HepG2 (cell line): ENCODE data around the gene ETFDH. TPM values are rescaled to one million over a fixed set of nuclear protein-coding genes. Genes with fewer than 3 reads are reported as not detected.

Experiments
- ATAC-seq: fragments of 200-7000 bp; cut with Tn5 transposase; 3 replicates; pipeline ENCODE4 v1.9.1; 2020; ENCODE audit warnings: mild to moderate bottlenecking, moderate library complexity
- BruUV-seq: library from RNA; stranded (reverse); fragments of 400-500 nt; replicated peaks from 2 replicates; lab custom pipeline; 2021; lab: Mats Ljungman, UMichigan
- CTCF ChIA-PET: fragments of 300-600 bp; formaldehyde crosslinking; extraction: SDS; loops from one replicate; lab custom pipeline; 2021; ENCODE audit warnings: low total read pairs, inconsistent platforms, low intra/inter-chr PET ratio; lab: Yijun Ruan, JAX
- POLR2A ChIA-PET: fragments of 350-600 bp; sonication (Branson Sonifier 250); formaldehyde crosslinking; loops from one replicate; lab custom pipeline; 2020; ENCODE audit warnings: antibody characterized with exemption, inconsistent platforms; lab: Yijun Ruan, JAX
- DNase-seq: peaks from one replicate; pipeline ENCODE4 v3.0.0-alpha.2; 2015; ENCODE audit warnings: low spot score
- FAIRE-seq: peaks from 3 replicates; lab custom pipeline; 2011; peaks lifted over from hg19 to GRCh38; lab: Jason Lieb, UNC
- H2AFZ ChIP-seq: one replicate; pipeline ENCODE4 v1.6.1; 2011; ENCODE audit warnings: low read length, inconsistent platforms
- H3K27ac ChIP-seq: fragments of 300-600 bp; 3 replicates; pipeline ENCODE4 v1.8.0; 2011; ENCODE audit warnings: mixed run types, mild to moderate bottlenecking, mixed read lengths, low read length, inconsistent platforms; ENCODE audit not compliant: insufficient read depth; ENCODE audit errors: extremely low read length
- H3K27me3 ChIP-seq, 2 experiments: fragments of 200-600 bp in 1 of 2; 2 replicates in 1 of 2; 3 replicates in 1 of 2; pipeline versions ENCODE4 v1.6.0 to v1.8.0; 2011; ENCODE audit warnings: low read length in 2 of 2, mild to moderate bottlenecking in 2 of 2, moderate library complexity in 2 of 2, inconsistent platforms in 1 of 2; ENCODE audit not compliant: insufficient read depth in 2 of 2, control insufficient read depth in 1 of 2
- H3K36me3 ChIP-seq, 2 experiments: fragments of 200-600 bp in 1 of 2; replicated peaks in 1 of 2; 2 replicates in 1 of 2; 3 replicates in 1 of 2; pipeline versions ENCODE4 v1.5.1 to v1.8.0; 2011; ENCODE audit warnings: low read length in 2 of 2, inconsistent platforms in 1 of 2; ENCODE audit not compliant: insufficient read depth in 2 of 2, control insufficient read depth in 1 of 2
- H3K4me1 ChIP-seq: 2 replicates; pipeline ENCODE4 v1.5.1; 2012; ENCODE audit warnings: low read length, inconsistent platforms; ENCODE audit not compliant: insufficient read depth
- H3K4me2 ChIP-seq: 2 replicates; pipeline ENCODE4 v1.6.0; 2011; ENCODE audit warnings: low read depth, low read length, inconsistent platforms
- H3K4me3 ChIP-seq, 3 experiments: fragments of 200-600 bp in 1 of 3; sonication (generic), shearing (Covaris generic) in 1 of 3; replicated peaks in 1 of 3; 2 replicates each; pipeline ENCODE4 v1.5.1; 2011 to 2016; ENCODE audit warnings: low read length in 3 of 3, inconsistent platforms in 2 of 3, low read depth in 2 of 3, mild to moderate bottlenecking in 2 of 3, control low read depth in 1 of 3, mixed read lengths in 1 of 3; ENCODE audit not compliant: insufficient read depth in 1 of 3
- H3K79me2 ChIP-seq: one replicate; pipeline ENCODE4 v1.6.1; 2011; ENCODE audit warnings: low read length, inconsistent platforms; ENCODE audit not compliant: insufficient read depth
- H3K9ac ChIP-seq: 2 replicates; pipeline ENCODE4 v1.6.0; 2011; ENCODE audit warnings: mild to moderate bottlenecking, low read depth, low read length, inconsistent platforms; ENCODE audit not compliant: insufficient read depth
- H3K9me3 ChIP-seq: 2 replicates; pipeline ENCODE4 v1.5.1; 2012; ENCODE audit warnings: mild to moderate bottlenecking, low read length
- H4K20me1 ChIP-seq: 2 replicates; pipeline ENCODE4 v1.6.0; 2011; ENCODE audit warnings: inconsistent platforms, mild to moderate bottlenecking, low read length, moderate library complexity; ENCODE audit not compliant: insufficient read depth
- ARNT2 ChIP-seq: sonication (generic); formaldehyde crosslinking; IDR thresholded peaks from 2 replicates; pipeline ENCODE4 v1.8.0; 2022; ENCODE audit warnings: mild to moderate bottlenecking, low read depth, missing genetic modification reagents, moderate library complexity
- TMF1 ChIP-seq: sonication (generic); formaldehyde crosslinking; IDR thresholded peaks from 2 replicates; pipeline ENCODE4 v1.8.1; 2022; ENCODE audit warnings: low read depth, missing genetic modification reagents
- ZNF329 ChIP-seq: sonication (generic); formaldehyde crosslinking; IDR thresholded peaks from 2 replicates; pipeline ENCODE4 v1.9.0; 2021; ENCODE audit warnings: low read depth, mild to moderate bottlenecking, missing genetic modification reagents
- WGBS: methylation state at CpG from one replicate; pipeline ENCODE4 v1.1.6; 2017; ENCODE audit warnings: low lambda C conversion rate; 5-methylcytosine and 5-hydroxymethylcytosine counted together
- in situ Hi-C: cut with HindIII; loops from 2 replicates; pipeline ENCODE4 v1.10.0; 2017; ENCODE audit warnings: low pct_unique_long_range_greater_than_20kb; ENCODE audit not compliant: extremely low pct_ligation_motif_present
- intact Hi-C: fragments of 100-400 bp; cut with micrococcal nuclease; formaldehyde crosslinking; loops from one replicate; pipeline ENCODE4 v1.10.0; 2022; ENCODE audit not compliant: unreplicated experiment
- polyA plus RNA-seq, 8 experiments: library from polyadenylated mRNA; depleted of rRNA in 3 of 8; stranded (reverse) in 7 of 8; unstranded in 1 of 8; fragments of >200 nt; fragmentation: Illumina TruSeq in 4 of 8; extraction: Trizol in 4 of 8; gene quantifications; 2 replicates each; pipeline versions ENCODE4 v1.2.1 to v1.2.3, GENCODE V29; 2011 to 2016; ENCODE audit warnings: low read depth in 4 of 8, missing spikeins in 1 of 8, mixed read lengths in 1 of 8; ENCODE audit not compliant: insufficient read depth in 1 of 8
- total RNA-seq, 5 experiments: library from RNA; depleted of rRNA; stranded (reverse); fragments of >200 nt; fragmentation: Illumina TruSeq; extraction: Trizol; gene quantifications; 2 replicates each; pipeline ENCODE4 v1.2.3, GENCODE V29; 2016; ENCODE audit warnings: low read depth in 1 of 5
- TF ChIP-seq, protein P1 (sequence below): sonication (generic); formaldehyde crosslinking; IDR thresholded peaks from 2 replicates; pipeline ENCODE4 v1.4.0; 2020; ENCODE audit warnings: missing genetic modification reagents
- TF ChIP-seq, protein P2 (sequence below): sonication (generic); formaldehyde crosslinking; IDR thresholded peaks from 2 replicates; pipeline ENCODE4 v1.5.1; 2020; ENCODE audit warnings: missing genetic modification reagents, mild to moderate bottlenecking, borderline replicate concordance

Gene ETFDH
- total and polyA plus RNA-seq, 2 of the 13 experiments (the other 11 are each of a cell fraction or from before 2014, with no cell fraction given): 14.7 to 17.8 TPM

DNA sequence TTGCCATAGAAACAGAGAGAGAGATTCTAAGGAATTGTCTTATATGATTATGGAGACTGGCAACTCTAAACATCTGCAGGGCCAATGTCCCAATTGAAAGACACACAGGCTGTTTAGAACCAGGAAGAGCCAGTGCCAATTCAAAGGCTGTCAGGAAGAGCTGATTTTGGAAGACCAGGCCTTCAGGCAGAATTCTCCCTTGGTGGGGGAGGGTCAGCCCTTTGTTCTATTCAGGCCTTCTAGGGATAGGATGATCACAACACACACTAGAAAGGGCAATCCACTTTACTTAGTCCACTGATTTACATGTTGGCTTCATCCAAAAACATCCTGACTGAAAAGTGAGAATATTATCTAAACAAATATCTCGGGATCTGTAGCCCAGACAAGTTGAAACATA lies 15.7 kb upstream of the ETFDH start:
- Histone ChIP-seq H3K79me2 (no peaks in the 10 kb centered on the region), H3K27me3 (no peaks in the 10 kb centered on the region; a peak in 1 of 5 replicates), H3K27ac (no peak overlapping the region), H3K4me1 (no peaks in the 10 kb centered on the region), H2AFZ (no peak overlapping the region), H3K9ac (no peak overlapping the region), H3K36me3 (no peaks in the 10 kb centered on the region), H3K4me3 (no peak overlapping the region), H4K20me1 (no peaks in the 10 kb centered on the region), H3K9me3 (no peaks in the 10 kb centered on the region), H3K4me2 (no peak overlapping the region)
- intact Hi-C loops (no loop called here), in situ Hi-C loops (no loop called here)
- no peak for DNase-seq
- ATAC-seq: no peak
- no TSS peak for BruUV-seq
- CTCF ChIA-PET: no interaction called here
- no peak for FAIRE-seq
- WGBS: 0% methylated on average over 1 of the region's 1 CpG
- POLR2A ChIA-PET: no interaction called here
- TF ChIP-seq, protein P1, sequence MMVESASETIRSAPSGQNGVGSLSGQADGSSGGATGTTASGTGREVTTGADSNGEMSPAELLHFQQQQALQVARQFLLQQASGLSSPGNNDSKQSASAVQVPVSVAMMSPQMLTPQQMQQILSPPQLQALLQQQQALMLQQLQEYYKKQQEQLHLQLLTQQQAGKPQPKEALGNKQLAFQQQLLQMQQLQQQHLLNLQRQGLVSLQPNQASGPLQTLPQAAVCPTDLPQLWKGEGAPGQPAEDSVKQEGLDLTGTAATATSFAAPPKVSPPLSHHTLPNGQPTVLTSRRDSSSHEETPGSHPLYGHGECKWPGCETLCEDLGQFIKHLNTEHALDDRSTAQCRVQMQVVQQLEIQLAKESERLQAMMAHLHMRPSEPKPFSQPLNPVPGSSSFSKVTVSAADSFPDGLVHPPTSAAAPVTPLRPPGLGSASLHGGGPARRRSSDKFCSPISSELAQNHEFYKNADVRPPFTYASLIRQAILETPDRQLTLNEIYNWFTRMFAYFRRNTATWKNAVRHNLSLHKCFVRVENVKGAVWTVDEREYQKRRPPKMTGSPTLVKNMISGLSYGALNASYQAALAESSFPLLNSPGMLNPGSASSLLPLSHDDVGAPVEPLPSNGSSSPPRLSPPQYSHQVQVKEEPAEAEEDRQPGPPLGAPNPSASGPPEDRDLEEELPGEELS (CRISPR knock-in tag): no peak
- TF ChIP-seq TMF1: no peak
- no peak for TF ChIP-seq ARNT2 (CRISPR knock-in tag)
- TF ChIP-seq, protein P2, sequence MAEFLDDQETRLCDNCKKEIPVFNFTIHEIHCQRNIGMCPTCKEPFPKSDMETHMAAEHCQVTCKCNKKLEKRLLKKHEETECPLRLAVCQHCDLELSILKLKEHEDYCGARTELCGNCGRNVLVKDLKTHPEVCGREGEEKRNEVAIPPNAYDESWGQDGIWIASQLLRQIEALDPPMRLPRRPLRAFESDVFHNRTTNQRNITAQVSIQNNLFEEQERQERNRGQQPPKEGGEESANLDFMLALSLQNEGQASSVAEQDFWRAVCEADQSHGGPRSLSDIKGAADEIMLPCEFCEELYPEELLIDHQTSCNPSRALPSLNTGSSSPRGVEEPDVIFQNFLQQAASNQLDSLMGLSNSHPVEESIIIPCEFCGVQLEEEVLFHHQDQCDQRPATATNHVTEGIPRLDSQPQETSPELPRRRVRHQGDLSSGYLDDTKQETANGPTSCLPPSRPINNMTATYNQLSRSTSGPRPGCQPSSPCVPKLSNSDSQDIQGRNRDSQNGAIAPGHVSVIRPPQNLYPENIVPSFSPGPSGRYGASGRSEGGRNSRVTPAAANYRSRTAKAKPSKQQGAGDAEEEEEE (CRISPR knock-in tag): no peak
- TF ChIP-seq ZNF329 (CRISPR knock-in tag): no peak
